ENCODE results near the gene UBE2L3. TPM values are rescaled to one million over a fixed set of nuclear protein-coding genes. Genes with fewer than 3 reads are reported as not detected.

UBE2L3 gene
- total and polyA plus RNA-seq, 2 of the 13 experiments (the other 11 are each of a cell fraction or from before 2014, with no cell fraction given): 30.2 to 58.1 TPM

DNA sequence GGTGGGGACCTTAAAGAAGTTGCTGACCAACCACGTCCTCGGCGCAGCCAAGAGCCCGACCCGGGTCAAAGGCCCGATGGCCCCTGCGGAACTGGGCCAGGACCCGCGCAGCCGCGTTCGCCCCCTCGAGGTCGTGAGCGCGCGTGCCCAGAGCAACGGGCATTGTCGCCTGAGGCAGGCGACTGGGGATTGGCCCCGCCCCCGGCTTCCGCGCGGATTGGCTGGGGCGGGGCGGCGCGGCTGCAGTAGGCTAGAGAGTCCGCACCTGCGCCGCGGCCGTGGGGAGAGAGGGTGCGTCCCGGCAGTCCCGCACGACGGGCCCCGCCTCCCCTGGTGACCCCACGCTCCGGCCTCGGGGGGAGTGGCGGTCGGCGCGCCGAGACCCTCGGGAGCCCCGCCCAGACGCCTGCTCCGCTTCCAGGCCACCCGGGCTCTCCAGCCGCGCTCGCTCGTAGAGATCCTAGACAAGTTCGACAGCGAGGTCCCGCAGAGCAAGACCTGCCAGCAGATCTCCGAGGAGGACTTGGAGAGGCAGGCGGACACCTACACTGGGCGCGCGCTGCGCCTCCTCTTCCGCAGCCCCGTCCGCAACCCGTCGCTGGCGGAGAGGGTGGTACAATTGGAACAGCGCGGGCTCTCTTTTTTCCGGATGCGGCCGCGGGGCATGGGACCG lies 90.0 kb downstream of the UBE2L3 start (continued):
- no peak for TF ChIP-seq HCFC1 (IDR thresholded peaks at IDR 0.05; ENCODE audit: low read depth, low read length)
- TF ChIP-seq CC2D1A (CRISPR knock-in tag; IDR thresholded peaks at IDR 0.05): no peak
- TF ChIP-seq, protein P1, sequence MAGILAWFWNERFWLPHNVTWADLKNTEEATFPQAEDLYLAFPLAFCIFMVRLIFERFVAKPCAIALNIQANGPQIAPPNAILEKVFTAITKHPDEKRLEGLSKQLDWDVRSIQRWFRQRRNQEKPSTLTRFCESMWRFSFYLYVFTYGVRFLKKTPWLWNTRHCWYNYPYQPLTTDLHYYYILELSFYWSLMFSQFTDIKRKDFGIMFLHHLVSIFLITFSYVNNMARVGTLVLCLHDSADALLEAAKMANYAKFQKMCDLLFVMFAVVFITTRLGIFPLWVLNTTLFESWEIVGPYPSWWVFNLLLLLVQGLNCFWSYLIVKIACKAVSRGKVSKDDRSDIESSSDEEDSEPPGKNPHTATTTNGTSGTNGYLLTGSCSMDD (CRISPR knock-in tag; IDR thresholded peaks at IDR 0.05): no peak
- no peak; the same call in 1 of the 2 replicates for TF ChIP-seq SP140L (CRISPR knock-in tag; IDR thresholded peaks at IDR 0.05; ENCODE audit: borderline replicate concordance)
- TF ChIP-seq IKZF1 (IDR thresholded peaks at IDR 0.05): no peak
- no peak for TF ChIP-seq ZNF724P (CRISPR knock-in tag; IDR thresholded peaks at IDR 0.05; ENCODE audit: borderline replicate concordance)
- no peak for TF ChIP-seq ZNF660 (CRISPR knock-in tag; IDR thresholded peaks at IDR 0.05; ENCODE audit: borderline replicate concordance, low read depth)
- TF ChIP-seq MIXL1 (CRISPR knock-in tag; IDR thresholded peaks at IDR 0.05): no peak
- peak; percentile 18; the same call in 1 of the 2 replicates for TF ChIP-seq STAG1 (CRISPR knock-in tag; IDR thresholded peaks at IDR 0.05)
- TF ChIP-seq ZNF564 (CRISPR knock-in tag; IDR thresholded peaks at IDR 0.05): peak; percentile 9; the same call in 1 of the 2 replicates
- TF ChIP-seq TFDP2 (CRISPR knock-in tag; IDR thresholded peaks at IDR 0.05): peak; percentile 28; the same call in 1 of the 2 replicates
- no peak; the same call in 1 of the 2 replicates for TF ChIP-seq MXD3 (CRISPR knock-in tag; IDR thresholded peaks at IDR 0.05)
- TF ChIP-seq ZSCAN12 (CRISPR knock-in tag; IDR thresholded peaks at IDR 0.05): no peak
- no peak for TF ChIP-seq ZNF136 (CRISPR knock-in tag; IDR thresholded peaks at IDR 0.05; ENCODE audit: low read depth)
- TF ChIP-seq SOX6 (IDR thresholded peaks at IDR 0.05): no peak
- no peak; the same call in 1 of the 2 replicates for TF ChIP-seq SOX6 (CRISPR knock-in tag; IDR thresholded peaks at IDR 0.05)
- peak; percentile 29; the same call in 1 of the 3 replicates for TF ChIP-seq MXI1 (IDR thresholded peaks at IDR 0.05; ENCODE audit: borderline replicate concordance, low read depth, low read length)
- no peak for TF ChIP-seq ZNF512 (CRISPR knock-in tag; IDR thresholded peaks at IDR 0.05)
- no peak for TF ChIP-seq ZNF251 (CRISPR knock-in tag; IDR thresholded peaks at IDR 0.05)
- TF ChIP-seq ZNF431 (CRISPR knock-in tag; IDR thresholded peaks at IDR 0.05; ENCODE audit: borderline replicate concordance, low read depth): no peak
- TF ChIP-seq CCDC6 (CRISPR knock-in tag; IDR thresholded peaks at IDR 0.05): no peak; the same call in 1 of the 2 replicates
- TF ChIP-seq HNRNPUL1 (IDR thresholded peaks at IDR 0.05; ENCODE audit: low read depth, low read length): peak; percentile 53; the same call in 1 of the 2 replicates
- TF ChIP-seq XBP1 (CRISPR knock-in tag; IDR thresholded peaks at IDR 0.05): no peak
- 0 out of 2 replicates have a peak, but pooled peaks have one; percentile 52 for TF ChIP-seq ZSCAN30 (CRISPR knock-in tag; IDR thresholded peaks at IDR 0.05)
- TF ChIP-seq ZNF816 (CRISPR knock-in tag; IDR thresholded peaks at IDR 0.05; ENCODE audit: borderline replicate concordance): peak; percentile 90; the same call in 1 of the 2 replicates
- TF ChIP-seq YEATS2 (CRISPR knock-in tag; IDR thresholded peaks at IDR 0.05; ENCODE audit: borderline replicate concordance): no peak
- no peak for TF ChIP-seq U2AF2 (IDR thresholded peaks at IDR 0.05; ENCODE audit: low read depth, low read length)
- no peak for TF ChIP-seq ZNF572 (CRISPR knock-in tag; IDR thresholded peaks at IDR 0.05)
- TF ChIP-seq RNF2 (conservative IDR thresholded peaks at IDR 0.05; ENCODE audit: low read depth): no peak
